ENCODE results near the gene SORCS2.

DNA sequence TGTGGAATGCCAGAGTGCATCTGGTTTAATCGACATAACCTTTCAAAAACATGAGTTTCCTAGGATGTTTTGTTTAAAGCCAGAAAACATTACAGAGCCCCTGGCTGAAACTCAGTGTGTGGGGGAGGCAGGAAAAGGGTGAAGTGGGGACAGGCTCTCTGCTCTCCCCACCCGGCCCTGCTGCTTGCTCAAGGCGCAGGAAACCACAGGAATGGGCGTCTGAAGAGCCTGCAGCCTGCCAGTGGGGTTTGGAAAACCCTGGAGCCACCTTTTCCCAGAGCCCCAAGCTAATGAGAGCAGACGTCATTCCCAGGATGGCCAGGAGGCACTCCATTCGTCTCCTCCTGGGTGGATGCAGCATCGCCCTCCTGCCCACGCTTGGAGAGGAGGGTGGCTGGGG, 506.7 kb downstream of the SORCS2 start:
- TF ChIP-seq POLR2AphosphoS5 (IDR thresholded peaks at IDR 0.05; ENCODE audit: low read depth, low read length) (no peak), REST (IDR thresholded peaks at IDR 0.05; ENCODE audit: insufficient read depth in 1 of 2, low read depth in 2 of 2, low read length in 2 of 2) (no peak)

Measured in PFSK-1 (cell line).